NCI-H2196 treated with DMSO at 0.1 percent for 48 hours (cell line): ENCODE data around the gene MICAL3.
A peak's percentile ranks its signal among the peaks of the same experiment; 100 is the strongest.
"Not testable (repeated sequence)": the region's sequence is repeated elsewhere in the genome, so short reads cannot be mapped to it uniquely, and the experiment has no call there.

Experiments
- DNase-seq: peaks from one replicate; lab custom pipeline; 2025; ENCODE audit not compliant: unreplicated experiment; lab: John Stamatoyannopoulos, UW

The MICAL3 gene

GRCh38 chr22:18034076-18034475 is 9.7 kb upstream of the MICAL3 start:
- DNase-seq = no peak

GRCh38 chr22:18033204-18033998 is 9.0 kb upstream of the MICAL3 start:
- no peak for DNase-seq

- DNase-seq = no peak
Observed at GRCh38 chr22:18032455-18033101, 8.2 kb upstream of the MICAL3 start.

GRCh38 chr22:18031695-18032454 is 7.5 kb upstream of the MICAL3 start:
- DNase-seq = peak; percentile 53

GRCh38 chr22:18029686-18030267 is 5.4 kb upstream of the MICAL3 start:
- DNase-seq = no peak

- DNase-seq = no peak
Observed at GRCh38 chr22:18028817-18029527, 4.6 kb upstream of the MICAL3 start.

GRCh38 chr22:18025898-18026297 is 1.5 kb upstream of the MICAL3 start:
- DNase-seq = not testable (repeated sequence)

GRCh38 chr22:18024956-18025720 is 777 bp upstream of the MICAL3 start:
- no peak for DNase-seq

- DNase-seq = peak; percentile 48
Observed at GRCh38 chr22:18023509-18024275, 669 bp downstream of the MICAL3 start.

- DNase-seq = no peak
Observed at GRCh38 chr22:18022876-18023275, 1.5 kb downstream of the MICAL3 start.

GRCh38 chr22:18021431-18021830 is 2.9 kb downstream of the MICAL3 start:
- DNase-seq = no peak

- not testable (repeated sequence) for DNase-seq
Observed at GRCh38 chr22:18020743-18021142, 3.6 kb downstream of the MICAL3 start.

- no peak for DNase-seq
Observed at GRCh38 chr22:18013947-18014346, 10.4 kb downstream of the MICAL3 start.

- no peak for DNase-seq
Observed at GRCh38 chr22:18013436-18013835, 10.9 kb downstream of the MICAL3 start.

GRCh38 chr22:18012531-18012930 is 11.8 kb downstream of the MICAL3 start:
- DNase-seq = no peak

- DNase-seq = no peak
Observed at GRCh38 chr22:18010266-18010665, 14.1 kb downstream of the MICAL3 start.

GRCh38 chr22:18008136-18008535 is 16.2 kb downstream of the MICAL3 start:
- DNase-seq = no peak

GRCh38 chr22:18005201-18005926 is 19.0 kb downstream of the MICAL3 start:
- DNase-seq = no peak

- DNase-seq = not testable (repeated sequence)
Observed at GRCh38 chr22:18001894-18002315, 22.5 kb downstream of the MICAL3 start.
